IMR-90 (cell line): ENCODE results near the gene HCRTR1. TPM values are rescaled to one million over a fixed set of nuclear protein-coding genes. Genes with fewer than 3 reads are reported as not detected.
A peak's percentile ranks its signal among the peaks of the same experiment; 100 is the strongest.

Source experiments
- ATAC-seq: fragments of 200-7000 bp; cut with Tn5 transposase; 2 replicates; pipeline ENCODE4 v1.9.1; 2020; ENCODE audit warnings: low read depth, mild to moderate bottlenecking, moderate library complexity
- BruUV-seq: library from RNA; stranded (reverse); fragments of 400-500 nt; replicated peaks from 2 replicates; lab custom pipeline; 2021; lab: Mats Ljungman, UMichigan
- CTCF ChIA-PET: fragments of 300-600 bp; formaldehyde crosslinking; extraction: SDS; loops from one replicate; lab custom pipeline; 2021; ENCODE audit warnings: antibody characterized with exemption; lab: Yijun Ruan, JAX
- POLR2A ChIA-PET: fragments of 300-600 bp; sonication (Branson Sonifier 250); formaldehyde crosslinking; loops from one replicate; lab custom pipeline; 2022; ENCODE audit warnings: antibody characterized with exemption; ENCODE audit not compliant: unreplicated experiment; lab: Charles Lee
- DNase-seq: peaks from one replicate; pipeline ENCODE4 v3.0.0; 2013
- H2AFZ ChIP-seq: replicated peaks from 2 replicates; pipeline ENCODE3; 2013; ENCODE audit warnings: low read length, mild to moderate bottlenecking; ENCODE audit not compliant: poor library complexity
- H2AK5ac ChIP-seq: 2 replicates; pipeline ENCODE4 v1.6.1; 2013; ENCODE audit warnings: low read depth, low read length, inconsistent platforms
- H2AK9ac ChIP-seq: replicated peaks from 2 replicates; pipeline ENCODE3; 2013; ENCODE audit warnings: mild to moderate bottlenecking, low read depth, low read length, moderate library complexity; ENCODE audit not compliant: poor library complexity
- H2BK120ac ChIP-seq: 2 replicates; pipeline ENCODE4 v1.6.1; 2013; ENCODE audit warnings: low read depth, low read length, inconsistent platforms
- H2BK15ac ChIP-seq: 3 replicates; pipeline ENCODE4 v1.6.1; 2013; ENCODE audit warnings: low read depth, low read length, inconsistent platforms
- H2BK20ac ChIP-seq: 2 replicates; pipeline ENCODE4 v1.6.1; 2013; ENCODE audit warnings: low read depth, mild to moderate bottlenecking, inconsistent platforms, low read length, moderate library complexity
- H2BK5ac ChIP-seq: 2 replicates; pipeline ENCODE4 v1.6.1; 2013; ENCODE audit warnings: mild to moderate bottlenecking, low read depth, low read length, inconsistent platforms; ENCODE audit not compliant: poor library complexity, severe bottlenecking
- H3K14ac ChIP-seq: replicated peaks from 2 replicates; pipeline ENCODE4 v1.6.1; 2013; ENCODE audit warnings: low read depth, low read length, inconsistent platforms
- H3K18ac ChIP-seq: 2 replicates; pipeline ENCODE4 v1.6.1; 2013; ENCODE audit warnings: low read depth, low read length, control low read depth
- H3K23ac ChIP-seq: 2 replicates; pipeline ENCODE4 v1.6.1; 2013; ENCODE audit warnings: low read depth, low read length, inconsistent platforms
- H3K27ac ChIP-seq: 2 replicates; pipeline ENCODE4 v1.5.1; 2013; ENCODE audit warnings: mild to moderate bottlenecking, control low read depth, low read length; ENCODE audit not compliant: insufficient read depth
- H3K27me3 ChIP-seq: 2 replicates; pipeline ENCODE4 v1.6.1; 2013; ENCODE audit warnings: low read length; ENCODE audit not compliant: control insufficient read depth, insufficient read depth
- H3K36me3 ChIP-seq: 2 replicates; pipeline ENCODE4 v1.6.1; 2013; ENCODE audit warnings: low read length, mixed read lengths; ENCODE audit not compliant: control insufficient read depth, insufficient read depth
- H3K4ac ChIP-seq: 2 replicates; pipeline ENCODE4 v1.6.1; 2013; ENCODE audit warnings: low read depth, low read length, inconsistent platforms
- H3K4me1 ChIP-seq: 2 replicates; pipeline ENCODE4 v1.6.1; 2013; ENCODE audit warnings: low read length, mixed read lengths; ENCODE audit not compliant: control insufficient read depth, insufficient read depth
- H3K4me2 ChIP-seq: 2 replicates; pipeline ENCODE4 v1.6.1; 2013; ENCODE audit warnings: low read depth, mild to moderate bottlenecking, control low read depth, low read length, moderate library complexity
- H3K4me3 ChIP-seq: 2 replicates; pipeline ENCODE4 v1.5.1; 2013; ENCODE audit warnings: low read depth, mild to moderate bottlenecking, control low read depth, low read length, moderate library complexity; ENCODE audit not compliant: insufficient read depth
- H3K56ac ChIP-seq: 2 replicates; pipeline ENCODE4 v1.6.1; 2013; ENCODE audit warnings: low read length, inconsistent platforms; ENCODE audit not compliant: insufficient read depth; ENCODE audit errors: extremely low read depth
- H3K79me1 ChIP-seq, 2 experiments: 2 replicates each; pipeline ENCODE4 v1.6.1; 2013; ENCODE audit warnings: low read length in 2 of 2, inconsistent platforms in 1 of 2, low read depth in 1 of 2
- H3K9ac ChIP-seq: 2 replicates; pipeline ENCODE4 v1.6.1; 2013; ENCODE audit warnings: low read depth, low read length, control low read depth
- H3K9me1 ChIP-seq: 2 replicates; pipeline ENCODE4 v1.6.1; 2013; ENCODE audit warnings: low read length, inconsistent platforms; ENCODE audit not compliant: insufficient read depth
- H3K9me3 ChIP-seq: 2 replicates; pipeline ENCODE4 v1.6.1; 2013; ENCODE audit warnings: low read length; ENCODE audit not compliant: control insufficient read depth, insufficient read depth
- H4K20me1 ChIP-seq: 2 replicates; pipeline ENCODE4 v1.6.1; 2013; ENCODE audit warnings: low read length, inconsistent platforms; ENCODE audit not compliant: insufficient read depth
- H4K5ac ChIP-seq: 2 replicates; pipeline ENCODE4 v1.6.1; 2013; ENCODE audit warnings: mild to moderate bottlenecking, low read depth, low read length, control low read depth
- H4K8ac ChIP-seq, 2 experiments: 2 replicates each; pipeline ENCODE4 v1.6.1; 2013; ENCODE audit warnings: low read depth in 2 of 2, low read length in 2 of 2, control low read depth in 1 of 2, inconsistent platforms in 1 of 2
- H4K91ac ChIP-seq: 2 replicates; pipeline ENCODE4 v1.6.1; 2013; ENCODE audit warnings: low read depth, low read length, inconsistent platforms; ENCODE audit not compliant: insufficient read depth
- CTCF ChIP-seq: conservative IDR thresholded peaks from 2 replicates; pipeline ENCODE4 v1.5.1; 2012; ENCODE audit warnings: mild to moderate bottlenecking, low read depth, low read length, improper control_type of control experiment
- MAZ ChIP-seq: IDR thresholded peaks from 2 replicates; pipeline ENCODE4 v1.6.1; 2012; ENCODE audit warnings: low read depth, mild to moderate bottlenecking, low read length, improper control_type of control experiment, moderate library complexity, borderline replicate concordance
- NFE2L2 ChIP-seq: fragments of 150-350 bp; IDR thresholded peaks from 2 replicates; pipeline ENCODE4 v1.6.1; 2016; ENCODE audit warnings: low read depth, mild to moderate bottlenecking, low read length
- RAD21 ChIP-seq: IDR thresholded peaks from 2 replicates; pipeline ENCODE4 v1.6.1; 2012; ENCODE audit warnings: low read length, improper control_type of control experiment
- RCOR1 ChIP-seq: IDR thresholded peaks from 2 replicates; pipeline ENCODE4 v1.6.1; 2012; ENCODE audit warnings: mild to moderate bottlenecking, low read length, improper control_type of control experiment; ENCODE audit not compliant: insufficient replicate concordance
- SMC3 ChIP-seq: fragments of 150-350 bp; IDR thresholded peaks from 2 replicates; pipeline ENCODE4 v1.6.1; 2016; ENCODE audit warnings: low read depth, mild to moderate bottlenecking, antibody characterized with exemption, low read length, moderate library complexity
- WGBS, 2 experiments: methylation state at CpG; one replicate each; pipeline versions ENCODE4 v1.1.5 to v1.1.7; 2013; ENCODE audit warnings: missing lambda C conversion rate in 2 of 2; ENCODE audit not compliant: insufficient read length in 1 of 2; ENCODE audit errors: extremely low coverage in 2 of 2; 5-methylcytosine and 5-hydroxymethylcytosine counted together
- dilution Hi-C: fragments of 300-500 bp; cut with HindIII; formaldehyde crosslinking; loops from one replicate; pipeline ENCODE4 v1.14.3; 2018; ENCODE audit warnings: low sequenced_read_pairs; ENCODE audit not compliant: unreplicated experiment
- in situ Hi-C: fragments of 300-500 bp; cut with MboI; formaldehyde crosslinking; loops from 3 replicates; pipeline ENCODE4 v1.14.3; 2019; ENCODE audit warnings: low sequenced_read_pairs, inconsistent platforms, mixed read lengths
- intact Hi-C: fragments of 100-400 bp; cut with micrococcal nuclease; formaldehyde crosslinking; loops from 2 replicates; pipeline ENCODE4 v1.10.0; 2022
- polyA plus RNA-seq, 3 experiments: library from polyadenylated mRNA; depleted of rRNA; stranded (reverse); fragments of >200 nt; gene quantifications; 2 replicates each; pipeline ENCODE4 v1.2.3, GENCODE V29; 2012; ENCODE audit warnings: low replicate concordance in 1 of 3
- total RNA-seq: library from RNA; depleted of rRNA; stranded (reverse); fragments of >200 nt; gene quantifications from 2 replicates; pipeline ENCODE4 v1.2.3, GENCODE V29; 2012
- TF ChIP-seq, protein P1 (sequence below): fragments of 150-350 bp; IDR thresholded peaks from 2 replicates; pipeline ENCODE4 v1.6.1; 2016; ENCODE audit warnings: low read depth, mild to moderate bottlenecking, low read length, moderate library complexity, borderline replicate concordance
- TF ChIP-seq, protein P2 (sequence below): fragments of 150-350 bp; IDR thresholded peaks from 2 replicates; pipeline ENCODE4 v1.6.1; 2017; ENCODE audit warnings: mild to moderate bottlenecking, antibody characterized with exemption, low read length, low read depth

Gene HCRTR1
- total and polyA plus RNA-seq, 2 of the 4 experiments (the other 2 are of a cell fraction), result not detected

- Histone ChIP-seq H2AK9ac (no peak overlapping the region), H2BK120ac (no peak overlapping the region), H3K4me2 (no peak overlapping the region), H2AK5ac (no peak overlapping the region), H3K9me3 (no peaks in the 10 kb centered on the region), H3K27me3 (no peaks in the 10 kb centered on the region), H3K27ac (no peak overlapping the region), H4K20me1 (peaks cover 34% of the 10 kb centered on the region), H3K4ac (no peak overlapping the region), H2BK15ac (no peak overlapping the region), H4K8ac (no peak overlapping the region), H3K18ac (no peak overlapping the region), H4K91ac (no peak overlapping the region), H3K23ac (no peak overlapping the region), H3K9me1 (peaks cover 9% of the 10 kb centered on the region; the same call in 1 of the 2 replicates), H3K4me3 (no peak overlapping the region), H3K14ac (no peak overlapping the region), H3K4me1 (peaks cover 3% of the 10 kb centered on the region; the same call in 1 of the 2 replicates), H3K79me1 (peaks cover 23 to 51% of the 10 kb centered on the region in 2 experiments), H3K36me3 (peaks cover 36% of the 10 kb centered on the region), H4K5ac (no peak overlapping the region), H2BK20ac (no peak overlapping the region), H2BK5ac (no peak overlapping the region), H3K56ac (no peak overlapping the region), H3K9ac (no peak overlapping the region), H2AFZ (no peak overlapping the region)
- dilution Hi-C loops, result no loop called here
- ATAC-seq (peak; percentile 44; the same call in 1 of the 2 replicates), DNase-seq (no peak)
- intact Hi-C loops, result no loop called here
- in situ Hi-C loops, result no loop called here
- TF ChIP-seq NFE2L2 (no peak), RAD21 (peak; percentile 34), MAZ (no peak), CTCF (peak; percentile 40), SMC3 (peak; percentile 40; the same call in 1 of the 2 replicates), RCOR1 (no peak)
- TF ChIP-seq, protein P1, sequence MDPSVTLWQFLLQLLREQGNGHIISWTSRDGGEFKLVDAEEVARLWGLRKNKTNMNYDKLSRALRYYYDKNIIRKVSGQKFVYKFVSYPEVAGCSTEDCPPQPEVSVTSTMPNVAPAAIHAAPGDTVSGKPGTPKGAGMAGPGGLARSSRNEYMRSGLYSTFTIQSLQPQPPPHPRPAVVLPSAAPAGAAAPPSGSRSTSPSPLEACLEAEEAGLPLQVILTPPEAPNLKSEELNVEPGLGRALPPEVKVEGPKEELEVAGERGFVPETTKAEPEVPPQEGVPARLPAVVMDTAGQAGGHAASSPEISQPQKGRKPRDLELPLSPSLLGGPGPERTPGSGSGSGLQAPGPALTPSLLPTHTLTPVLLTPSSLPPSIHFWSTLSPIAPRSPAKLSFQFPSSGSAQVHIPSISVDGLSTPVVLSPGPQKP, result no peak
- TF ChIP-seq, protein P2, sequence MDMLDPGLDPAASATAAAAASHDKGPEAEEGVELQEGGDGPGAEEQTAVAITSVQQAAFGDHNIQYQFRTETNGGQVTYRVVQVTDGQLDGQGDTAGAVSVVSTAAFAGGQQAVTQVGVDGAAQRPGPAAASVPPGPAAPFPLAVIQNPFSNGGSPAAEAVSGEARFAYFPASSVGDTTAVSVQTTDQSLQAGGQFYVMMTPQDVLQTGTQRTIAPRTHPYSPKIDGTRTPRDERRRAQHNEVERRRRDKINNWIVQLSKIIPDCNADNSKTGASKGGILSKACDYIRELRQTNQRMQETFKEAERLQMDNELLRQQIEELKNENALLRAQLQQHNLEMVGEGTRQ, result no peak
- ChIA-PET POLR2A (no interaction called here), CTCF (interaction anchor here (0.8 to 1.4 kb wide), 3 partner anchors 12 to 45 kb away, joined by 3 to 4 read pairs (median 4); partner anchors contain the start of gene PEF1)
- BruUV-seq, result no TSS peak
- WGBS, 2 experiments, result no CpG with 5 or more reads among the region's 4 CpGs
Observed at GRCh38 chr1:31633117-31633516, 15.6 kb downstream of the HCRTR1 start.
